ENCODE data around the gene FHIP1B.

DNA sequence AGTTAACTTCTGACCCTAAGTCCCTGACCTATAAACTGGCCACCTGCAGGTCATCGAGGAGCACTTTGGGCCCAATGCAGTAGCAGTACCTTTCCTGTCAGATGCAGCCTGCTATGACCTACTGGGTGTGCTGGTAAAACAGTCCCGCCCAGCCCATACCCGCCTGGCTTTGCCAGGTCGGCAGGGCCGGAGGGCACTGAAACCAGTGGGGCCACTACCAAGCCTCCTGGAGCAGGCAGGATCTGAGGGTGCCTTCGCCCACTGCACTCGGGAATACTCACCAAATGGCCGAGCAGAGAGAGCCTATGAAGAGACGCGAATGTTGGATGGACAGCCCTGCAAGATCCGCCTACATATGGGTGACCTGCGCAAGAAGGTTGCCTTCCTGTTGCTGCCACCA, 24.6 kb downstream of the FHIP1B start:
- no peak for TF ChIP-seq POLR2A (IDR thresholded peaks at IDR 0.05; ENCODE audit: low read depth, low read length)
- TF ChIP-seq CTCF (conservative IDR thresholded peaks at IDR 0.05; ENCODE audit: low read depth, low read length): no peak
- TF ChIP-seq RCOR1 (IDR thresholded peaks at IDR 0.05; ENCODE audit: insufficient replicate concordance, low read length): no peak
- TF ChIP-seq CHD1 (IDR thresholded peaks at IDR 0.05; ENCODE audit: low read depth, low read length): no peak
- no peak for TF ChIP-seq MAFK (IDR thresholded peaks at IDR 0.05; ENCODE audit: low read depth, low read length)

Measured in IMR-90 (cell line).